ENCODE data around the gene PNO1. TPM values are rescaled to one million over a fixed set of nuclear protein-coding genes. Genes with fewer than 3 reads are reported as not detected.

The PNO1 gene
- total and polyA plus RNA-seq, 2 experiments from 2014 or later = 10.7 to 22.6 TPM

GRCh38 chr2:68178432-68178831, 20.7 kb downstream of the PNO1 start:
- Histone ChIP-seq H3K27me3 (no peaks in the 10 kb centered on the region), H3K4me3 (no peak overlapping the region), H3K36me3 (peaks cover 21% of the 10 kb centered on the region), H3K27ac (no peak overlapping the region), H3K4me1 (ENCODE audit: low read depth) (no peaks in the 10 kb centered on the region), H3K9me3 (ENCODE audit: low read depth) (no peaks in the 10 kb centered on the region)
- no peak for DNase-seq (ENCODE audit: low read depth in 1 of 2, low spot score in 1 of 2)
- TF ChIP-seq, protein P1, sequence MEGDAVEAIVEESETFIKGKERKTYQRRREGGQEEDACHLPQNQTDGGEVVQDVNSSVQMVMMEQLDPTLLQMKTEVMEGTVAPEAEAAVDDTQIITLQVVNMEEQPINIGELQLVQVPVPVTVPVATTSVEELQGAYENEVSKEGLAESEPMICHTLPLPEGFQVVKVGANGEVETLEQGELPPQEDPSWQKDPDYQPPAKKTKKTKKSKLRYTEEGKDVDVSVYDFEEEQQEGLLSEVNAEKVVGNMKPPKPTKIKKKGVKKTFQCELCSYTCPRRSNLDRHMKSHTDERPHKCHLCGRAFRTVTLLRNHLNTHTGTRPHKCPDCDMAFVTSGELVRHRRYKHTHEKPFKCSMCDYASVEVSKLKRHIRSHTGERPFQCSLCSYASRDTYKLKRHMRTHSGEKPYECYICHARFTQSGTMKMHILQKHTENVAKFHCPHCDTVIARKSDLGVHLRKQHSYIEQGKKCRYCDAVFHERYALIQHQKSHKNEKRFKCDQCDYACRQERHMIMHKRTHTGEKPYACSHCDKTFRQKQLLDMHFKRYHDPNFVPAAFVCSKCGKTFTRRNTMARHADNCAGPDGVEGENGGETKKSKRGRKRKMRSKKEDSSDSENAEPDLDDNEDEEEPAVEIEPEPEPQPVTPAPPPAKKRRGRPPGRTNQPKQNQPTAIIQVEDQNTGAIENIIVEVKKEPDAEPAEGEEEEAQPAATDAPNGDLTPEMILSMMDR (IDR thresholded peaks at IDR 0.05; ENCODE audit: low read depth, low read length) = no peak

- no peak for DNase-seq (ENCODE audit: low read depth in 1 of 2, low spot score in 1 of 2)
- Histone ChIP-seq H3K36me3 (peaks cover 27% of the 10 kb centered on the region), H3K27me3 (no peaks in the 10 kb centered on the region), H3K9me3 (ENCODE audit: low read depth) (no peaks in the 10 kb centered on the region), H3K27ac (no peak overlapping the region), H3K4me3 (no peak overlapping the region), H3K4me1 (ENCODE audit: low read depth) (no peaks in the 10 kb centered on the region)
- TF ChIP-seq, protein P1 (IDR thresholded peaks at IDR 0.05; ENCODE audit: low read depth, low read length) = no peak
These were observed 21.4 kb downstream of the PNO1 start for GRCh38 chr2:68178954-68179627.

DNA sequence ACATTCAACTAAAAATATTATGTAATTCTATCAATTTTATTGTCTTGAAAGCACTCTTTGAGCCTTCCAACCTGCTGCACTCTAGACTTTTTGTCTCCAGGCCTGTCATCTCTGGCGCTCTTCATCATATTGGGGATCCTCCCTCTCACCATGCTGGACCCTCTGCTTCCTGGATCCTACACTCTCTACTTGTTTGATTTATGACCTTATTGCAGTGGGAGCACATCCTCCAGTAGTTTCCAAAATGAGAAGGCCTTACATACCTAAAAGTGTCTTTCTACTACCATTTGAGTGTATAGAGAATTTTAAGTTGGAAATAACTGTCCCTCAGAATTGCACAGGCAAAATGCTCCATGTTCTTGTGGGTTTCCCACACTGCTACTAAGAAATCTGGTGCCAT, 25.2 kb downstream of the PNO1 start:
- Histone ChIP-seq H3K9me3 (ENCODE audit: low read depth) (no peaks in the 10 kb centered on the region), H3K4me3 (no peak overlapping the region), H3K36me3 (peaks cover 25% of the 10 kb centered on the region), H3K27ac (no peak overlapping the region), H3K27me3 (no peaks in the 10 kb centered on the region), H3K4me1 (ENCODE audit: low read depth) (no peaks in the 10 kb centered on the region)
- DNase-seq (ENCODE audit: low read depth in 1 of 2, low spot score in 1 of 2) = no peak
- TF ChIP-seq, protein P1 (IDR thresholded peaks at IDR 0.05; ENCODE audit: low read depth, low read length) = no peak

GRCh38 chr2:68185541-68186164, 28.0 kb downstream of the PNO1 start:
- no peak overlapping the region for H3K27ac ChIP-seq
- peak; percentile 45 to 62 for DNase-seq (ENCODE audit: low read depth in 1 of 2, low spot score in 1 of 2)
- no peaks in the 10 kb centered on the region for H3K9me3 ChIP-seq (ENCODE audit: low read depth)
- H3K4me1 ChIP-seq (ENCODE audit: low read depth) = no peaks in the 10 kb centered on the region
- H3K27me3 ChIP-seq = no peaks in the 10 kb centered on the region
- no peak overlapping the region for H3K4me3 ChIP-seq
- H3K36me3 ChIP-seq = peaks cover 17% of the 10 kb centered on the region
- TF ChIP-seq, protein P1 (IDR thresholded peaks at IDR 0.05; ENCODE audit: low read depth, low read length) = peak; percentile 63

DNA sequence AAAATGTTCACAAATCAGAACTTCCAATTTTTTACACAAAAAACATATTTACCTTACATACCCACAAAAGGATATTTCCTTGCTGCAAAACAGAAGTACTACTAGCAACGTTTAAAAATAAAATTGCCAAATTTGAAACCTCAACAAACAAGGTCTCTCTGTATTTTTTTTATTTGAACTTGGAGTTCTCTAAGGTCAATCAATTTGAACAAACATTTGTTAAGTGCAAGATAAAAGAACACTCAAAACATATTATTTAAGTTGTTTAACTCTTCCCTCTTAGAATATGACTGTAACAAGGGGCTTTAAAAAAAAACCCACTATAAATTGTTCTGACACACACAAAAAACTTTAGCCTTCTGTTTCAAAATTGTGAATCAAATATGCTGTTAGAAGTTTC, 29.6 kb downstream of the PNO1 start:
- Histone ChIP-seq H3K9me3 (ENCODE audit: low read depth) (no peaks in the 10 kb centered on the region), H3K27me3 (no peaks in the 10 kb centered on the region), H3K36me3 (peaks cover 13% of the 10 kb centered on the region), H3K4me3 (no peak overlapping the region), H3K27ac (peak overlapping the region; percentile 7), H3K4me1 (ENCODE audit: low read depth) (no peaks in the 10 kb centered on the region)
- DNase-seq (ENCODE audit: low read depth in 1 of 2, low spot score in 1 of 2) = no peak
- TF ChIP-seq, protein P1 (IDR thresholded peaks at IDR 0.05; ENCODE audit: low read depth, low read length) = no peak
